Heart left ventricle (tissue), 16 donors: ENCODE measurements around the gene HRG. TPM values are rescaled to one million over a fixed set of nuclear protein-coding genes. Genes with fewer than 3 reads are reported as not detected.
A peak's percentile ranks its signal among the peaks of the same experiment; 100 is the strongest.

Source experiments
- ATAC-seq, 4 donors: fragments of 200-7000 bp; cut with Tn5 transposase; one replicate each; pipeline ENCODE4 v1.9.1; 2020 to 2022; ENCODE audit warnings: moderate library complexity in 4 of 4, mild to moderate bottlenecking in 3 of 4, moderate number of reproducible peaks in 1 of 4
- DNase-seq, 5 donors: peaks; one replicate each; pipeline ENCODE4 v3.0.0-alpha.2; 2020
- H3K27ac ChIP-seq, 12 donors: fragments of 200-600 bp; sonication (generic) in 4 of 12; one replicate each; pipeline versions ENCODE4 v1.5.0 to v1.8.0; 2016 to 2022; ENCODE audit warnings: mild to moderate bottlenecking in 2 of 12
- H3K27me3 ChIP-seq, 9 donors: fragments of 200-600 bp; sonication (generic) in 2 of 9; one replicate each; pipeline versions ENCODE4 v1.5.1 to v1.8.0; 2016 to 2022; ENCODE audit warnings: mild to moderate bottlenecking in 3 of 9
- H3K36me3 ChIP-seq, 9 donors: fragments of 200-600 bp; sonication (generic) in 2 of 9; one replicate each; pipeline versions ENCODE4 v1.5.0 to v1.8.0; 2018 to 2022; ENCODE audit warnings: mild to moderate bottlenecking in 2 of 9
- H3K4me1 ChIP-seq, 12 donors: fragments of 200-600 bp; sonication (generic) in 4 of 12; one replicate each; pipeline versions ENCODE4 v1.5.0 to v1.8.0; 2016 to 2022; ENCODE audit warnings: mild to moderate bottlenecking in 3 of 12
- H3K4me3 ChIP-seq, 12 donors: fragments of 200-600 bp; sonication (generic) in 4 of 12; one replicate each; pipeline versions ENCODE4 v1.5.0 to v1.8.0; 2017 to 2022; ENCODE audit warnings: mild to moderate bottlenecking in 9 of 12, moderate library complexity in 4 of 12
- H3K9me3 ChIP-seq, 12 donors: fragments of 200-600 bp; sonication (generic) in 4 of 12; one replicate each; pipeline versions ENCODE4 v1.5.0 to v1.8.0; 2016 to 2022; ENCODE audit warnings: mild to moderate bottlenecking in 1 of 12
- CTCF ChIP-seq, 12 donors: fragments of 200-600 bp; sonication (generic) in 4 of 12; IDR thresholded peaks; one replicate each; pipeline versions ENCODE4 v1.5.0 to v1.8.0; 2018 to 2022; ENCODE audit warnings: antibody characterized with exemption in 12 of 12, mild to moderate bottlenecking in 5 of 12
- POLR2A ChIP-seq, 2 donors: fragments of 450-650 bp; IDR thresholded peaks; one replicate each; pipeline ENCODE4 v1.6.1; 2017; ENCODE audit warnings: antibody characterized with exemption in 2 of 2, mild to moderate bottlenecking in 2 of 2, moderate library complexity in 2 of 2
- WGBS, 4 donors: extraction: QIAGEN DNeasy Blood & Tissue Kit in 2 of 4; methylation state at CpG; one replicate each; pipeline versions ENCODE4 v1.1.5 to v1.1.7; 2013 to 2018; 5-methylcytosine and 5-hydroxymethylcytosine counted together
- intact Hi-C, 10 donors: fragments of 100-400 bp; cut with DNase I; formaldehyde crosslinking; loops; one replicate each; pipeline versions ENCODE4 v1.11.1 to v1.14.2; 2022
- polyA plus RNA-seq, 2 donors: library from polyadenylated mRNA; stranded (reverse); fragments of 200-250 nt; gene quantifications; one replicate each; pipeline ENCODE4 v1.2.3, GENCODE V29; 2013
- total RNA-seq, 9 donors: library from RNA; depleted of rRNA in 2 of 9; stranded (reverse); fragments of >200 nt in 2 of 9; fragmentation: NEBNext Ultra II Directional in 3 of 9; extraction: Animal tissue kit (Norgen Biotek cat#: 25700) in 3 of 9; gene quantifications; one replicate each; pipeline versions ENCODE4 v1.1.0 to v1.2.4, GENCODE V29; 2016 to 2023
- donor health status: ischemic (EF 13 %, LVEDD 7.1; RV severe dilation, severe dysfunction).
- donor health status: healthy with polysubstance abuse.
- donor health status: DM: no; HTN: yes; CAD: no.
- donor health status: DM: no; HTN: no; CAD: no.
- donor health status: ischemic (EF 25% LVEDD 6.9; RV normal size, moderate dysfunction).
- donor health status: ischemic (EF 25% LVEDD 5.7; RV mildly dilated, moderate dysfunction).
- donor health status: healthy.
- donor health status: DM: yes; HTN: yes; CAD: no.
- donor health status: ischemic (EF 35%, LVEDD 5.7; RV mildly dilated, moderate dysfunction).
- donor health status: nonischemic (EF 11% LVEDD 7.7; RV severe dilation, severe dysfunction).
- donor health status: DM: yes; HTN: yes; CAD: no.
- donor health status: PGD.
- donor health status: ischemic (EF 29% LVEDD 5.4; RV normal size, mild dysfunction).
- donor health status: nonischemic (EF 23%, LVEDD 6.1; RV moderate dilation, normal function).

The HRG gene
- total and polyA plus RNA-seq, 11 donors: 0.04 TPM; not detected in 10

- TF ChIP-seq CTCF (IDR thresholded peaks at IDR 0.05) (no peak), POLR2A (IDR thresholded peaks at IDR 0.05) (no peak)
- WGBS, 4 donors: 31 to 49% (median 36%) methylated on average over 7 of the region's 7 CpGs
- H3K4me1 ChIP-seq: peaks cover 0 to 5% (median 0%) of the 10 kb centered on the region in 12 donors
- peak; percentile 26 to 81 (median 65) for ATAC-seq
- no peaks in the 10 kb centered on the region for H3K27me3 ChIP-seq
- H3K4me3 ChIP-seq: no peak overlapping the region
- intact Hi-C loops: no loop called here
- H3K9me3 ChIP-seq: no peaks in the 10 kb centered on the region
- H3K36me3 ChIP-seq: no peaks in the 10 kb centered on the region
- no peak for DNase-seq
- no peak overlapping the region for H3K27ac ChIP-seq
Measured at GRCh38 chr3:186719945-186720739, 54.3 kb downstream of the HRG start.

- no peak for DNase-seq
- Histone ChIP-seq H3K4me3 (no peak overlapping the region), H3K27ac (no peak overlapping the region), H3K36me3 (no peaks in the 10 kb centered on the region), H3K9me3 (no peaks in the 10 kb centered on the region), H3K27me3 (no peaks in the 10 kb centered on the region), H3K4me1 (peaks cover 0 to 5% (median 0%) of the 10 kb centered on the region in 12 donors)
- 51 to 67% (median 59%) methylated on average over 6 to 7 of the region's 7 CpGs for WGBS, 4 donors
- peak in 1 of 12 donors; percentile 8 for TF ChIP-seq CTCF (IDR thresholded peaks at IDR 0.05)
- TF ChIP-seq POLR2A (IDR thresholded peaks at IDR 0.05): no peak
- intact Hi-C loops: no loop called here
- ATAC-seq: no peak
Measured at GRCh38 chr3:186722457-186722856, 56.6 kb downstream of the HRG start.

- Histone ChIP-seq H3K9me3 (no peaks in the 10 kb centered on the region), H3K27ac (no peak overlapping the region), H3K4me3 (no peak overlapping the region), H3K4me1 (peaks cover 0 to 5% (median 0%) of the 10 kb centered on the region in 12 donors), H3K27me3 (peaks cover 0 to 4% (median 0%) of the 10 kb centered on the region in 9 donors), H3K36me3 (no peaks in the 10 kb centered on the region)
- DNase-seq (no peak), ATAC-seq (no peak)
- intact Hi-C loops: no loop called here
- TF ChIP-seq POLR2A (IDR thresholded peaks at IDR 0.05) (no peak), CTCF (IDR thresholded peaks at IDR 0.05) (no peak)
- WGBS, 4 donors: 72 to 82% (median 77%) methylated on average over 12 of the region's 12 CpGs
Measured at GRCh38 chr3:186724911-186725310, 59.1 kb downstream of the HRG start.

Other genes starting within 250 kb of the HRG start
- gene CRYGS, start 121.6 kb upstream of the HRG start, total RNA-seq: 1 to 10 TPM in 2 of 9 donors, under 1 TPM in 6, not detected in 1; 0.18 to 1.6 (median 0.76) TPM
- 1 to 10 TPM in 1 of 2 donors, under 1 TPM in 1; 0.32 to 2.7 TPM for gene CRYGS, start 121.6 kb upstream of the HRG start, polyA plus RNA-seq
- 1 to 10 TPM; 6.2 to 9.8 (median 7.6) TPM for gene TBCCD1, start 98.7 kb upstream of the HRG start, total RNA-seq
- 10 to 100 TPM in 1 of 2 donors, 1 to 10 TPM in 1; 2.9 to 10.3 TPM for gene TBCCD1, start 98.7 kb upstream of the HRG start, polyA plus RNA-seq
- 10 to 100 TPM; 17.3 to 37.7 (median 25.2) TPM for gene DNAJB11, start 95.3 kb upstream of the HRG start, total RNA-seq
- 100 to 1,000 TPM in 1 of 2 donors, 10 to 100 TPM in 1; 33.7 to 151 TPM for gene DNAJB11, start 95.3 kb upstream of the HRG start, polyA plus RNA-seq
- gene AHSG, start 53.0 kb upstream of the HRG start, total RNA-seq: not detected
- under 1 TPM in 1 of 2 donors, not detected in 1; 0.06 TPM for gene AHSG, start 53.0 kb upstream of the HRG start, polyA plus RNA-seq
- under 1 TPM in 1 of 9 donors, not detected in 8; 0.14 TPM for gene FETUB, start 25.6 kb upstream of the HRG start, total RNA-seq
- gene FETUB, start 25.6 kb upstream of the HRG start, polyA plus RNA-seq: not detected
- 1 to 10 TPM in 1 of 9 donors, under 1 TPM in 4, not detected in 4; 0.17 to 1.0 (median 0.24) TPM for gene KNG1, start 51.3 kb downstream of the HRG start, total RNA-seq
- gene KNG1, start 51.3 kb downstream of the HRG start, polyA plus RNA-seq: under 1 TPM in 1 of 2 donors, not detected in 1; 0.11 TPM
- 100 to 1,000 TPM; 291 to 496 (median 375) TPM for gene EIF4A2, start 117.6 kb downstream of the HRG start, total RNA-seq
- 100 to 1,000 TPM; 255 to 330 TPM for gene EIF4A2, start 117.6 kb downstream of the HRG start, polyA plus RNA-seq
- gene RFC4, start 140.5 kb downstream of the HRG start, total RNA-seq: 1 to 10 TPM; 4.6 to 9.8 (median 7.9) TPM
- gene RFC4, start 140.5 kb downstream of the HRG start, polyA plus RNA-seq: 10 to 100 TPM in 1 of 2 donors, 1 to 10 TPM in 1; 7.2 to 21.0 TPM
- 100 to 1,000 TPM in 1 of 9 donors, 10 to 100 TPM in 2, 1 to 10 TPM in 4, under 1 TPM in 2; 0.12 to 113 (median 1.8) TPM for gene ADIPOQ, start 176.7 kb downstream of the HRG start, total RNA-seq
- gene ADIPOQ, start 176.7 kb downstream of the HRG start, polyA plus RNA-seq: 10 to 100 TPM in 1 of 2 donors, 1 to 10 TPM in 1; 1.1 to 19.6 TPM